ENCODE data around the gene SHROOM3. TPM values are rescaled to one million over a fixed set of nuclear protein-coding genes. Genes with fewer than 3 reads are reported as not detected.

The SHROOM3 gene
- total RNA-seq, 1 experiment from 2014 or later: 0.78 TPM

- Histone ChIP-seq H3K27ac (ENCODE audit: low read length) (no peak overlapping the region), H2AFZ (ENCODE audit: low read length) (no peak overlapping the region), H3K27me3 (ENCODE audit: low read length) (no peaks in the 10 kb centered on the region), H3K9me3 (ENCODE audit: low read length) (no peaks in the 10 kb centered on the region), H3K4me2 (ENCODE audit: low read depth, low read length, poor library complexity, severe bottlenecking) (no peak overlapping the region), H3K4me1 (ENCODE audit: low read length) (no peaks in the 10 kb centered on the region), H3K9me2 (replicated peaks; ENCODE audit: insufficient read depth, low read length) (no peaks in the 10 kb centered on the region), H3K9ac (ENCODE audit: low read length) (no peak overlapping the region), H3K36me3 (ENCODE audit: insufficient read depth, low read length) (no peaks in the 10 kb centered on the region), H3K4me3 (ENCODE audit: low read length) (no peak overlapping the region), H4K20me1 (ENCODE audit: insufficient read depth, low read depth, low read length) (no peaks in the 10 kb centered on the region), H3K79me2 (ENCODE audit: low read length) (no peaks in the 10 kb centered on the region)
- no peak for DNase-seq
Measured at GRCh38 chr4:76732246-76732645, 297.2 kb downstream of the SHROOM3 start.

- no peaks in the 10 kb centered on the region for H3K27me3 ChIP-seq (ENCODE audit: low read length)
- H3K4me2 ChIP-seq (ENCODE audit: low read depth, low read length, poor library complexity, severe bottlenecking): no peak overlapping the region
- no peaks in the 10 kb centered on the region for H3K79me2 ChIP-seq (ENCODE audit: low read length)
- H3K9me3 ChIP-seq (ENCODE audit: low read length): no peaks in the 10 kb centered on the region
- H2AFZ ChIP-seq (ENCODE audit: low read length): no peak overlapping the region
- H3K36me3 ChIP-seq (ENCODE audit: insufficient read depth, low read length): no peaks in the 10 kb centered on the region
- peak; percentile 46 for DNase-seq
- no peak overlapping the region for H3K27ac ChIP-seq (ENCODE audit: low read length)
- no peak overlapping the region for H3K4me3 ChIP-seq (ENCODE audit: low read length)
- no peaks in the 10 kb centered on the region for H3K4me1 ChIP-seq (ENCODE audit: low read length)
- no peaks in the 10 kb centered on the region for H3K9me2 ChIP-seq (replicated peaks; ENCODE audit: insufficient read depth, low read length)
- no peak overlapping the region for H3K9ac ChIP-seq (ENCODE audit: low read length)
- H4K20me1 ChIP-seq (ENCODE audit: insufficient read depth, low read depth, low read length): no peaks in the 10 kb centered on the region
Measured at GRCh38 chr4:76733068-76733771, 298.2 kb downstream of the SHROOM3 start.

GRCh38 chr4:76736414-76736813, 301.4 kb downstream of the SHROOM3 start:
- no peak overlapping the region for H3K9ac ChIP-seq (ENCODE audit: low read length)
- H3K27ac ChIP-seq (ENCODE audit: low read length): no peak overlapping the region
- H3K9me3 ChIP-seq (ENCODE audit: low read length): no peaks in the 10 kb centered on the region
- DNase-seq: no peak
- no peaks in the 10 kb centered on the region for H4K20me1 ChIP-seq (ENCODE audit: insufficient read depth, low read depth, low read length)
- H3K36me3 ChIP-seq (ENCODE audit: insufficient read depth, low read length): no peaks in the 10 kb centered on the region
- no peak overlapping the region for H3K4me3 ChIP-seq (ENCODE audit: low read length)
- no peaks in the 10 kb centered on the region for H3K9me2 ChIP-seq (replicated peaks; ENCODE audit: insufficient read depth, low read length)
- H3K79me2 ChIP-seq (ENCODE audit: low read length): no peaks in the 10 kb centered on the region
- H3K4me2 ChIP-seq (ENCODE audit: low read depth, low read length, poor library complexity, severe bottlenecking): no peak overlapping the region
- no peaks in the 10 kb centered on the region for H3K27me3 ChIP-seq (ENCODE audit: low read length)
- no peak overlapping the region for H2AFZ ChIP-seq (ENCODE audit: low read length)
- H3K4me1 ChIP-seq (ENCODE audit: low read length): no peaks in the 10 kb centered on the region

GRCh38 chr4:76737180-76737579, 302.2 kb downstream of the SHROOM3 start:
- no peak for DNase-seq
- Histone ChIP-seq H3K4me1 (ENCODE audit: low read length) (no peaks in the 10 kb centered on the region), H3K79me2 (ENCODE audit: low read length) (no peaks in the 10 kb centered on the region), H3K9me3 (ENCODE audit: low read length) (no peaks in the 10 kb centered on the region), H2AFZ (ENCODE audit: low read length) (no peak overlapping the region), H3K27me3 (ENCODE audit: low read length) (no peaks in the 10 kb centered on the region), H3K9ac (ENCODE audit: low read length) (no peak overlapping the region), H3K4me3 (ENCODE audit: low read length) (no peak overlapping the region), H3K27ac (ENCODE audit: low read length) (no peak overlapping the region), H3K9me2 (replicated peaks; ENCODE audit: insufficient read depth, low read length) (no peaks in the 10 kb centered on the region), H3K4me2 (ENCODE audit: low read depth, low read length, poor library complexity, severe bottlenecking) (no peak overlapping the region), H4K20me1 (ENCODE audit: insufficient read depth, low read depth, low read length) (no peaks in the 10 kb centered on the region), H3K36me3 (ENCODE audit: insufficient read depth, low read length) (no peaks in the 10 kb centered on the region)

GRCh38 chr4:76737771-76738085, 302.7 kb downstream of the SHROOM3 start:
- Histone ChIP-seq H3K27ac (ENCODE audit: low read length) (no peak overlapping the region), H3K9me3 (ENCODE audit: low read length) (no peaks in the 10 kb centered on the region), H3K4me3 (ENCODE audit: low read length) (no peak overlapping the region), H3K9me2 (replicated peaks; ENCODE audit: insufficient read depth, low read length) (no peaks in the 10 kb centered on the region), H3K9ac (ENCODE audit: low read length) (no peak overlapping the region), H3K4me1 (ENCODE audit: low read length) (no peaks in the 10 kb centered on the region), H4K20me1 (ENCODE audit: insufficient read depth, low read depth, low read length) (no peaks in the 10 kb centered on the region), H3K79me2 (ENCODE audit: low read length) (no peaks in the 10 kb centered on the region), H3K27me3 (ENCODE audit: low read length) (no peaks in the 10 kb centered on the region), H3K36me3 (ENCODE audit: insufficient read depth, low read length) (no peaks in the 10 kb centered on the region), H3K4me2 (ENCODE audit: low read depth, low read length, poor library complexity, severe bottlenecking) (no peak overlapping the region), H2AFZ (ENCODE audit: low read length) (no peak overlapping the region)
- no peak for DNase-seq

- no peaks in the 10 kb centered on the region for H3K9me3 ChIP-seq (ENCODE audit: low read length)
- no peak overlapping the region for H3K4me2 ChIP-seq (ENCODE audit: low read depth, low read length, poor library complexity, severe bottlenecking)
- no peaks in the 10 kb centered on the region for H3K36me3 ChIP-seq (ENCODE audit: insufficient read depth, low read length)
- H3K4me1 ChIP-seq (ENCODE audit: low read length): no peaks in the 10 kb centered on the region
- no peaks in the 10 kb centered on the region for H3K27me3 ChIP-seq (ENCODE audit: low read length)
- DNase-seq: no peak
- H3K79me2 ChIP-seq (ENCODE audit: low read length): no peaks in the 10 kb centered on the region
- H4K20me1 ChIP-seq (ENCODE audit: insufficient read depth, low read depth, low read length): no peaks in the 10 kb centered on the region
- no peak overlapping the region for H2AFZ ChIP-seq (ENCODE audit: low read length)
- no peak overlapping the region for H3K27ac ChIP-seq (ENCODE audit: low read length)
- H3K9me2 ChIP-seq (replicated peaks; ENCODE audit: insufficient read depth, low read length): no peaks in the 10 kb centered on the region
- H3K4me3 ChIP-seq (ENCODE audit: low read length): no peak overlapping the region
- no peak overlapping the region for H3K9ac ChIP-seq (ENCODE audit: low read length)
Measured at GRCh38 chr4:76738086-76738931, 303.3 kb downstream of the SHROOM3 start.

GRCh38 chr4:76740192-76740591, 305.2 kb downstream of the SHROOM3 start:
- Histone ChIP-seq H3K79me2 (ENCODE audit: low read length) (no peaks in the 10 kb centered on the region), H3K9me3 (ENCODE audit: low read length) (no peaks in the 10 kb centered on the region), H3K4me1 (ENCODE audit: low read length) (no peaks in the 10 kb centered on the region), H3K36me3 (ENCODE audit: insufficient read depth, low read length) (no peaks in the 10 kb centered on the region), H3K9ac (ENCODE audit: low read length) (no peak overlapping the region), H3K27ac (ENCODE audit: low read length) (no peak overlapping the region), H3K4me2 (ENCODE audit: low read depth, low read length, poor library complexity, severe bottlenecking) (no peak overlapping the region), H3K27me3 (ENCODE audit: low read length) (no peaks in the 10 kb centered on the region), H3K4me3 (ENCODE audit: low read length) (no peak overlapping the region), H2AFZ (ENCODE audit: low read length) (no peak overlapping the region), H3K9me2 (replicated peaks; ENCODE audit: insufficient read depth, low read length) (no peaks in the 10 kb centered on the region), H4K20me1 (ENCODE audit: insufficient read depth, low read depth, low read length) (no peaks in the 10 kb centered on the region)
- DNase-seq: no peak

- H3K4me2 ChIP-seq (ENCODE audit: low read depth, low read length, poor library complexity, severe bottlenecking): no peak overlapping the region
- no peaks in the 10 kb centered on the region for H3K9me3 ChIP-seq (ENCODE audit: low read length)
- H4K20me1 ChIP-seq (ENCODE audit: insufficient read depth, low read depth, low read length): no peaks in the 10 kb centered on the region
- H3K27me3 ChIP-seq (ENCODE audit: low read length): no peaks in the 10 kb centered on the region
- H3K4me1 ChIP-seq (ENCODE audit: low read length): no peaks in the 10 kb centered on the region
- no peak overlapping the region for H3K9ac ChIP-seq (ENCODE audit: low read length)
- H2AFZ ChIP-seq (ENCODE audit: low read length): no peak overlapping the region
- DNase-seq: no peak
- H3K4me3 ChIP-seq (ENCODE audit: low read length): no peak overlapping the region
- no peaks in the 10 kb centered on the region for H3K79me2 ChIP-seq (ENCODE audit: low read length)
- no peaks in the 10 kb centered on the region for H3K36me3 ChIP-seq (ENCODE audit: insufficient read depth, low read length)
- H3K9me2 ChIP-seq (replicated peaks; ENCODE audit: insufficient read depth, low read length): no peaks in the 10 kb centered on the region
- no peak overlapping the region for H3K27ac ChIP-seq (ENCODE audit: low read length)
Measured at GRCh38 chr4:76740866-76741662, 306.0 kb downstream of the SHROOM3 start.

Data from Karpas-422 (cell line).